GM12875 (cell line): Measurements from ENCODE around the gene AMELY.

Experiments
- H3K4me3 ChIP-seq: one replicate; pipeline ENCODE4 v1.5.1; 2011; ENCODE audit warnings: low read depth, low read length, control low read depth
- TF ChIP-seq, protein P1 (sequence below): IDR thresholded peaks from 2 replicates; pipeline ENCODE4 v1.5.1; 2011; ENCODE audit warnings: low read depth, mild to moderate bottlenecking, control low read depth, inconsistent platforms, low read length, moderate library complexity, borderline replicate concordance; ENCODE audit not compliant: insufficient read depth

Gene AMELY

DNA sequence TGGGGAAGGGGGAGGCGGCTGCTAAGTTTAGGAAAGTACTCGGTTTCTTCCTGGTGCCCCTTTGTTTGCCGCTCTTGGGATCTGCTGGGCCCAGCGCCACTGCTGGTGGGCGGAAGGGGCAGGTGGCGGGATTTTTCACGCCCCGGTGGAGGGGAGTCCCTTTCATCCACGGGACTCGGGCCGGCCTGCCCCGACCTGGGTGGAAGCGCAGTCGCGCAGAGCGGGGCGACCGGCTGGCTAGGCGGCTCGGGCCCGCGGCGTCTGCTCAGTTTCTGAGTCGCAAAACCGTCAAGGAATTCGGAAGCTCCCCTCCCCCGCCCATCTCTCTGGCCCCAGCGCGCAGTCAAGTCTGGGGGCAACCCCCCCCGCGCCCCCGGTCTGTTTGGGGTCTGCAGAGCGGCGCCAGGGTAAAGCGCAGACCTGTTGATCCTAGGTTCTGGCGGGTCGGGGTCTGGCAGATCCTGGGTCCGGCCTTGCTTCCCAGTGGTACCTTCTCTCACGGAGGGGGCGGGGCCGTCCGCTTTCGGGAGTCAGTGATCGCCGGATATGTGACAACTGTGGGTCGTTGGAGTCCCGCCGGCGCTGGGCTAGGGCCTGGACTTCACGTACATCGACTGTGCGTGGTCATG, at the start of gene AMELY:
Gene AMELY (minus strand): TSS at position 500 of the 629 bp plus-strand sequence. CDS start 39,144 bp downstream, outside the sequence.
- no peak within 1 kb of the TSS for H3K4me3 ChIP-seq
- TF ChIP-seq, protein P1, sequence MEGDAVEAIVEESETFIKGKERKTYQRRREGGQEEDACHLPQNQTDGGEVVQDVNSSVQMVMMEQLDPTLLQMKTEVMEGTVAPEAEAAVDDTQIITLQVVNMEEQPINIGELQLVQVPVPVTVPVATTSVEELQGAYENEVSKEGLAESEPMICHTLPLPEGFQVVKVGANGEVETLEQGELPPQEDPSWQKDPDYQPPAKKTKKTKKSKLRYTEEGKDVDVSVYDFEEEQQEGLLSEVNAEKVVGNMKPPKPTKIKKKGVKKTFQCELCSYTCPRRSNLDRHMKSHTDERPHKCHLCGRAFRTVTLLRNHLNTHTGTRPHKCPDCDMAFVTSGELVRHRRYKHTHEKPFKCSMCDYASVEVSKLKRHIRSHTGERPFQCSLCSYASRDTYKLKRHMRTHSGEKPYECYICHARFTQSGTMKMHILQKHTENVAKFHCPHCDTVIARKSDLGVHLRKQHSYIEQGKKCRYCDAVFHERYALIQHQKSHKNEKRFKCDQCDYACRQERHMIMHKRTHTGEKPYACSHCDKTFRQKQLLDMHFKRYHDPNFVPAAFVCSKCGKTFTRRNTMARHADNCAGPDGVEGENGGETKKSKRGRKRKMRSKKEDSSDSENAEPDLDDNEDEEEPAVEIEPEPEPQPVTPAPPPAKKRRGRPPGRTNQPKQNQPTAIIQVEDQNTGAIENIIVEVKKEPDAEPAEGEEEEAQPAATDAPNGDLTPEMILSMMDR = no peak

DNA sequence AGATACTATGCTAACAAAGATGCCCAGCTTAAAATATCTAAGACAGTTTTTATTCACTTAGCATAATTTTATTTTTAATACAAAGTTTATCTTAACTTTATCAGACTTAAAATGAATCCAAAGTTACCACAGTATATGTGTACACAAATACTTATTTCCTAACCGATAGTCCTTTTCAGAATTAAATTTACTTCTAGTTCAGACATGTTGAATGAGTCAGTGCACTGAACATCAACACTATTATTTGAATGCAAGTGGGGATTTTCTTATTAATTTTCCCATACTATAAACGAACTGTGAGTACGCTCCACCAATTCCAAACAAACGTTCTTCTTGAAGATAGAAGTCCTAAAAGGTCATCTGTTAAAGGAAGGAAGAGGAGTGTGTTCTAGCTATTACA, 38.4 kb upstream of the AMELY start:
- TF ChIP-seq, protein P1 = no peak
- no peak overlapping the region for H3K4me3 ChIP-seq

- no peak overlapping the region for H3K4me3 ChIP-seq
- TF ChIP-seq, protein P1 = no peak
These were observed 36.8 kb upstream of the AMELY start for GRCh38 chrY:6948378-6948777.

- H3K4me3 ChIP-seq = no peak overlapping the region
- TF ChIP-seq, protein P1 = no peak
These were observed 36.1 kb upstream of the AMELY start for GRCh38 chrY:6947695-6948094.

GRCh38 chrY:6935497-6935896, 23.9 kb upstream of the AMELY start:
- H3K4me3 ChIP-seq = no peak overlapping the region
- TF ChIP-seq, protein P1 = no peak

DNA sequence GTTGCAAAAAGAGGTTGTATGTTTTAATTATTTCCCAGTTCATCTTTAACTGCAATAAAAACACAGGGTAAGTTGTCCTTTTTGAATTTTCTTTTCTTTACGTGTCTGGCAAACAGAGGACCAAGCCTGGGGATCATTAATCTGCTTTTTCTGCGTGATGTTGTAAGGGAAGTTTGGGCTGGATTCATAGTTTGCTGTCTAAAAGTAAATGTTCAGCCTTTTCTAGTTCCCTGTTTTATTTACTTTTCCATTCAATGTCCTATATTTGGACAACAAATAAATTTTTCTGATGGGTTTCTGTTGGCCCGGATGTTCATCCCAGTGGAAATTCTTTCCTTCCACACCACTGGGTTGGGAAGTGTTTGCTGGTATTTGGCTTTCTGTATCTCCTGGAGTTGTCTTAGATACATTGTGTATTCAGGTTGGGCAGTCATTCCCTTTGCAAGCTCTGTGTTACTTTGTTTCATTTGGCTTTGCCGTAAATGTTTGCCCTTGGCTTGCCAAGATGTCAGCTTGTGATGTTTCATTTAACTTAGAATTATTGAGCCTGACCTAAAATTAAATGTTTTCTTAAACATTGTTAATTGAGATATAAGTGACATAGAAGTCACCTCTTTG, 20.3 kb upstream of the AMELY start:
- H3K4me3 ChIP-seq = no peak overlapping the region
- TF ChIP-seq, protein P1 = no peak

GRCh38 chrY:6929237-6929636, 17.7 kb upstream of the AMELY start:
- TF ChIP-seq, protein P1 = no peak
- H3K4me3 ChIP-seq = no peak overlapping the region
